ENCODE results near the gene PLA1A. TPM values are rescaled to one million over a fixed set of nuclear protein-coding genes. Genes with fewer than 3 reads are reported as not detected.

Gene PLA1A
- total RNA-seq, 2 donors from 2014 or later = 4.4 TPM; not detected in 1

- Histone ChIP-seq H3K4me1 (no peaks in the 10 kb centered on the region), H3K9me3 (no peaks in the 10 kb centered on the region), H3K4me3 (no peak overlapping the region), H3K36me3 (replicated peaks in 1 of 2; ENCODE audit: insufficient read depth in 1 of 2, low read depth in 2 of 2) (no peaks in the 10 kb centered on the region), H3K27me3 (no peaks in the 10 kb centered on the region), H3K27ac (no peak overlapping the region)
- no peak for ATAC-seq
- intact Hi-C loops (cut with DNase I) = no loop called here
- 81 to 86% methylated on average over 4 of the region's 4 CpGs for WGBS, 2 donors
- TF ChIP-seq POLR2A (IDR thresholded peaks at IDR 0.05) = no peak
- TF ChIP-seq CTCF (IDR thresholded peaks at IDR 0.05) = no peak
- DNase-seq = no peak
These were observed 28.5 kb upstream of the PLA1A start for GRCh38 chr3:119569156-119569555.

- Histone ChIP-seq H3K9me3 (no peaks in the 10 kb centered on the region), H3K36me3 (replicated peaks in 1 of 2; ENCODE audit: insufficient read depth in 1 of 2, low read depth in 2 of 2) (no peaks in the 10 kb centered on the region)
- DNase-seq = peak in 1 of 4 donors; percentile 46
These were observed 27.5 kb upstream of the PLA1A start for GRCh38 chr3:119570229-119570628.

GRCh38 chr3:119571230-119571629, 26.5 kb upstream of the PLA1A start:
- peak overlapping the region in 1 of 4 donors; percentile 30 for H3K27ac ChIP-seq
- no peaks in the 10 kb centered on the region for H3K36me3 ChIP-seq (replicated peaks in 1 of 2; ENCODE audit: insufficient read depth in 1 of 2, low read depth in 2 of 2)
- ATAC-seq = no peak
- 100% methylated on average over 1 of the region's 1 CpG for WGBS, 2 donors
- TF ChIP-seq POLR2A (IDR thresholded peaks at IDR 0.05) (no peak), CTCF (IDR thresholded peaks at IDR 0.05) (no peak)
- H3K27me3 ChIP-seq = no peaks in the 10 kb centered on the region
- DNase-seq = no peak
- no peaks in the 10 kb centered on the region for H3K9me3 ChIP-seq
- no peaks in the 10 kb centered on the region for H3K4me1 ChIP-seq
- intact Hi-C loops (cut with DNase I) = loop anchor here (10.0 kb wide), 1 partner anchor 66 kb away; no protein-coding TSS in a partner anchor
- no peak overlapping the region for H3K4me3 ChIP-seq

More at GRCh38 chr3:119570229-119570628, 27.5 kb upstream of the PLA1A start:
- intact Hi-C loops (cut with DNase I) = loop anchor here (10.0 kb wide), 1 partner anchor 65 kb away; no protein-coding TSS in a partner anchor
- 72 to 80% methylated on average over 5 of the region's 5 CpGs for WGBS, 2 donors
- Histone ChIP-seq H3K27me3 (no peaks in the 10 kb centered on the region), H3K27ac (peak overlapping the region in 1 of 4 donors; percentile 30), H3K4me3 (no peak overlapping the region), H3K4me1 (no peaks in the 10 kb centered on the region)
- no peak for TF ChIP-seq POLR2A (IDR thresholded peaks at IDR 0.05)
- TF ChIP-seq CTCF (IDR thresholded peaks at IDR 0.05) = no peak
- ATAC-seq = no peak

DNA sequence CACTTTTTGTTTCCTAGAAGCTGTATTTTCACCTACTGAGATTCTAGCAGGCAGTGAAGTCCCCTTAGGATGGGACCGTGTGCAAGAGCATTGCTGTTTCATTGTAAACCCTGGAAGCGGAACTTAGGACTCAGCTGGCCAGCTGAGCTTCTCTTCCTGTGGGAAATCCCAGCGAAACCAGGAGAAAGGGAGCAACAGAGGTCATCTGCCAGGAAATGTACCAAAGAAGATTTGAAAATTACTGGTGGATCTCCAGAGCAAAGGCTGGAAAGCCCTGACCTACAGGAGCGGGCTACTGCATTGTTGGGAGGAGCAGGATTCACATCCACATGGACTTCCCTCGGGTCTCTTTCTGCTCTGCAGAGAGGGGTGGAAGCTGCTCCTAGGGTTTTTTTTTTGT, 26.0 kb upstream of the PLA1A start:
- Histone ChIP-seq H3K27me3 (no peaks in the 10 kb centered on the region), H3K27ac (peak overlapping the region in 1 of 4 donors; percentile 30), H3K4me3 (no peak overlapping the region), H3K9me3 (no peaks in the 10 kb centered on the region), H3K4me1 (no peaks in the 10 kb centered on the region), H3K36me3 (replicated peaks in 1 of 2; ENCODE audit: insufficient read depth in 1 of 2, low read depth in 2 of 2) (no peaks in the 10 kb centered on the region)
- no peak for ATAC-seq
- no peak for DNase-seq
- WGBS, 2 donors = 84 to 86% methylated on average over 5 of the region's 5 CpGs
- intact Hi-C loops (cut with DNase I) = loop anchor here (10.0 kb wide), 1 partner anchor 67 kb away; no protein-coding TSS in a partner anchor
- TF ChIP-seq POLR2A (IDR thresholded peaks at IDR 0.05) (no peak), CTCF (IDR thresholded peaks at IDR 0.05) (no peak)

GRCh38 chr3:119575507-119575906, 22.2 kb upstream of the PLA1A start:
- TF ChIP-seq CTCF (IDR thresholded peaks at IDR 0.05) (no peak), POLR2A (IDR thresholded peaks at IDR 0.05) (no peak)
- ATAC-seq (no peak), DNase-seq (no peak)
- no peaks in the 10 kb centered on the region for H3K9me3 ChIP-seq
- no peaks in the 10 kb centered on the region for H3K27me3 ChIP-seq
- peaks cover 15% of the 10 kb centered on the region for H3K4me1 ChIP-seq
- no peak overlapping the region for H3K4me3 ChIP-seq
- H3K27ac ChIP-seq = no peak overlapping the region
- H3K36me3 ChIP-seq (replicated peaks in 1 of 2; ENCODE audit: insufficient read depth in 1 of 2, low read depth in 2 of 2) = no peaks in the 10 kb centered on the region
- intact Hi-C loops (cut with DNase I) = loop anchor here (10.0 kb wide), 1 partner anchor 71 kb away; no protein-coding TSS in a partner anchor
